HG03457 (cell line): ENCODE measurements around the gene CHGA.

Experiments
- ATAC-seq: cut with Tn5 transposase; IDR thresholded peaks from one replicate; pipeline ENCODE4 v1.9.1; 2021; ENCODE audit warnings: moderate number of reproducible peaks; ENCODE audit not compliant: unreplicated experiment

The CHGA gene, protein sequence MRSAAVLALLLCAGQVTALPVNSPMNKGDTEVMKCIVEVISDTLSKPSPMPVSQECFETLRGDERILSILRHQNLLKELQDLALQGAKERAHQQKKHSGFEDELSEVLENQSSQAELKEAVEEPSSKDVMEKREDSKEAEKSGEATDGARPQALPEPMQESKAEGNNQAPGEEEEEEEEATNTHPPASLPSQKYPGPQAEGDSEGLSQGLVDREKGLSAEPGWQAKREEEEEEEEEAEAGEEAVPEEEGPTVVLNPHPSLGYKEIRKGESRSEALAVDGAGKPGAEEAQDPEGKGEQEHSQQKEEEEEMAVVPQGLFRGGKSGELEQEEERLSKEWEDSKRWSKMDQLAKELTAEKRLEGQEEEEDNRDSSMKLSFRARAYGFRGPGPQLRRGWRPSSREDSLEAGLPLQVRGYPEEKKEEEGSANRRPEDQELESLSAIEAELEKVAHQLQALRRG

DNA sequence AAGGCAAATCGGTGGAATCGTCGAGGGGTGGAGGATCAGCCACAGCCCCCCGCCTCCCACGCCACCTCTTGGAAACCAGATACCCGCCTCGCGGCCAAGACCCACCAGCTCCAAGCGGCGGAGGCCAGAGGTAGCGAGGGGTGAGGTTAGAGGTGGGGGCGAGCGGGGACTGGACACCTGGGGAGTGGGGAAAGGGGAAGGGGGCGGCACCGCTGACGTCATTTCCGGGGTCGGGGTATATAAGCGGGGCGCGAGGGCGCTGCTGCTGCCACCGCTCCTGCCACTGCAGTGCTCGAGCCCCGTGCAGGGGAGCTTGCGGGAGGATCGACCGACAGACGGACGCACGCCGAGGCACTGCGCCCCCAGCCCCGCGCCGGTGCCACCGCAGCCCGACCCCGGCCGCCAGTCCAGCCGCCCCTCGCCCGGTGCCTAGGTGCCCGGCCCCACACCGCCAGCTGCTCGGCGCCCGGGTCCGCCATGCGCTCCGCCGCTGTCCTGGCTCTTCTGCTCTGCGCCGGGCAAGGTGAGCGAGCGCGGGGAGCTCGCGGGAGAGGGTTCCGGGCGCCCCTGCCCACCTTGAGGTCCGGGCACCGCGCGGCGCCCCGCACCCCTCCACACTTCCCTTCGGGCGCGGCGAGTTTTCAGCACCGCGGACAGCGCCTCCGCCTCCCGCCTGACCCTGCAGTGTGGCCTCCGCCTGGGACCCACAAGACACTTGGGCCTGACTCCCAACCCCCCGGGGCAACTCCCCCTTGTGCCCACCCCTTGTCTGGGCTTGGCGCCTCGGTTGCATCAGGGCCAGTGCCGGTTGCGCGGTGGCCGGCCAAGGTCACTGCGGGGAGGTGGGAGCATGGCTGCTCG is at the start of gene CHGA:
TSS of gene CHGA (plus strand) at position 268 of the 861 bp plus-strand sequence. CDS start at position 478, 210 bp downstream.
- ATAC-seq, result no peak

DNA sequence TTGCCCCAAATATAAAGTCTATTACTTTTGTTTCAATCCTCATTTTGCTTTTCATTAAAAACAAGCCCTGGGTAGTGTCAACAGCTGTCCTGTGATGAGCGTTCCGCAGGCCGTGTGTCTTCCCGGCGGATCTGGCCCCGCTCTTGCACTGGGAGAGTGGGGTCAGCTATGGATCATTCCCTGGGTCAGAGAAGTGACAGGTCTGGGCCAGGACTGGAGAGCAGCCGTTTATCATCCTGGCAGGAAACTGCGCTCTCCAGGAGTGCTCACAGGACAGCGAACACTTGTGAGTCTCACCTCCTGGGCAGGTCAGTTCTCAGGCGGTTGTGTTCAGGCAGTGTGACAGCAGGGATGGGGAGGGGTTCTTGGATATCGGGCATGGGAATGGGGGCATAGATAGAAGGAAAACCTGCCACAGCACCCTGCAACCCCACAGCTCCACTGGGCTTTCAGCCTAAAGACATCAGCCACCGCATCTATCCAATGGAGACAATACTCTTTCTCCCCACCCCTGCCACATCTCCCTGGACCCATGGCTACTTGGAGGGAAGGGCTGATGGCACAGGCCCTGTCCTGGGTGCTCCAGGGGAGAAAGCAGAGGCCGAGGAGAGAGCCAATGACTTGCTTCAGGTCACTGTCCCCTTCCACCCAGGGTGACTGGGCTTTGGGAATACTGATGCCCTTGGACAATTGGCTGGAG is 47.8 kb upstream of the CHGA start:
- ATAC-seq, result no peak

DNA sequence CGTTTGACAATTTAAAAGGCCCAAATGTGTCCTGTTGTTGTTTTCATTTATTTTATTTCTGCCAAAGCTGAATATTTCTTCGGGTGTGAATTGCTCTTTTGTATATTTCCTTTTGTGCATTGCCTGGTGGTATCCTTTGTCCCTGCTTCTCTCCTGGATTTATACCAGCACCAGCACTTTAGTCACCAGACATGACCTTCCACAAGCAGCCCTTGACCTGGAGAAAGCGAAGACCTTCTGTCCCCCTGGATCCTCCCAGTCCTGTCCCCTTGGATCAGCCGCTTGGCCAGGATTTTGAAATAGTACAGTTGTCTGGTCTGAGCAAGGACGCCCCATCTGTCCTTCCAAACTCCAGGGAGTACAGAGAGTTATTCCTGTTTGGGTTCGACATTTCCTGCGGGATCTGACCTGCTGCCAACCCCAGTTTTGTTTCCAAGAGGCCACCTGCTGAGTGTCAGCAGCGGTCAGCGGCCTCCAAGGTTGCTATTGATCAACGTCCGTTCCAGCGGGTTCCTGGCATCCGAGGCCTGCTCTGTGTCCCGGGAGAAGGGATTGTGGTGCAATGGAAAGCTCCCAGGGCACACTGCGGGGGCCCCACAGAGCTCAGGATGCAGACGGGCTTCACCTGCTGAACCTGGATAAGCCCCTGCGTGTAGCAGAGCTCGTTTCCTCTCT is 45.1 kb upstream of the CHGA start:
- ATAC-seq, result no peak

DNA sequence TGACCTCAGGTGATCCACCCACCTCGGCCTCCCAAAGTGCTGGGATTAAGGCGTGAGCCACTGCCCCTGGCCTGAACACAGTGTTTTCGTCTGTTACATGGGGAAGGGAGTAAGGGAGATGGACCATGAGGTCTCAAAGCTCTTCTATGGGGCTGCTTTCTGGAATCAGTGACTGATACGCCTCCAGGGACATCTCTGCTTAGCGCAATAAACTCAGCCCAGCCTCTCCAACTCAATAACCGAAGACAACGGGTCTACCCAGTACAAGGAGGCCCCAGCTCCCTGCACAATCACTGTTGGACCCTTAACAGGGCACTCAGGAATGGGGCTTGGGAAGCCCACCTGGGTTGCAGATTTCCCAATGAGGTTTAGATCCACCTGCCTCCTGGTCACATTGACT is 42.6 kb upstream of the CHGA start:
- ATAC-seq, result no peak

DNA sequence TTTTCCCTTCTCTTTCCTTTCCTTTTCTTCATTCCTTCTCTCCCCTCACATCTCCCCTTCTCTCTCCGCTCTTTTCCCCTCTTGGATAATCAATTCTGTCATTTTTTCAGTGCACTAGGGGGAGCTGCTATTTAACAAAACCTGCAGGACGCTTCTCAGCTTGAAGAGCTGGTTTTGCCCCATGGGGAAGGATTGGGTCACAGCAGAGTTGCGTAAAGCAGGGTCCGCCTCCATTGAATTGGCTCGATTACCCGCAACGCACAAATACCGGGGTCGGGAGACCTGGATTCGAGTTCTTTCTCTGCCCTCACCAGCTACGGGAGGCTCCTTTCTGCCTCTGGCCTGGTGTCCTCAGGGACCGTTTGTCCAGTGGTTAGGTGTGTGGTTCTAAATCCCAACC is 42.1 kb upstream of the CHGA start:
- no peak for ATAC-seq

DNA sequence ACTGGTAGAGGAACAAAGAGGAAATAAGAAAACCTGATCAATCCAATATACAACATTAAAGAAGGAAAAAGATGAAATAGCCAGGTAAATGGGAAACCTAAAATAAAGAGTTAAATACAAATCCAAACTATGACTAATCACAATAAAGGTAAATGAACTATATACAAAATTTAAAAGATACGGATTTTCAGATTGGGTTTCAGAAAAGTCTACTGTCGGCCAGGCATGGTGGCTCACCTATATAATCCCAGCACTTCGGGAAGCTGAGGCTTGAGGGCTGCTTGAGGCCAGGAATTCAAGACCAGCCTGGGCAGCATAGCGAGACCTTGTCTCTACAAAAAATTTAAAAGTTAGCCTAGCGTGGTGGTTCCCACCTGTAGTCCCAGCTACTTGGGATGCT is 39.9 kb upstream of the CHGA start:
- no peak for ATAC-seq

DNA sequence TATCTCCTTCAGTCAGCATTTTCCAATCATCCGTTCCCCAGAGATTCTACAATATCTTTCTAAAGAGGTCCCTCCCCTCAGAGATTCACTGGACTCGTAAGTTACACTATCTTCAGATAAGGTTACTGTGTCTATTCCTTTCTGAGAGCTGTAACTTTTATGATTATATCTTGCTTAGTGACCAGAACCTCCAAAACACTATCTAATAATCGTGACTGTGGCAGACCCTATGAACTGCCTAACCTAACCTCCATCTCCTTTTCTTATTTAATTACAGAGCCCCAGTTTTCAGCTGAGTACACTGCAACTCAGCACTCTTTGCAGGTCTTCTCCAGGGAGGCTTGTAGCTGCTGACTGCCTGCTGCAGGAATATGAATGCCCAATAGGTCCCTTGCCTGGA is 38.5 kb upstream of the CHGA start:
- no peak for ATAC-seq

DNA sequence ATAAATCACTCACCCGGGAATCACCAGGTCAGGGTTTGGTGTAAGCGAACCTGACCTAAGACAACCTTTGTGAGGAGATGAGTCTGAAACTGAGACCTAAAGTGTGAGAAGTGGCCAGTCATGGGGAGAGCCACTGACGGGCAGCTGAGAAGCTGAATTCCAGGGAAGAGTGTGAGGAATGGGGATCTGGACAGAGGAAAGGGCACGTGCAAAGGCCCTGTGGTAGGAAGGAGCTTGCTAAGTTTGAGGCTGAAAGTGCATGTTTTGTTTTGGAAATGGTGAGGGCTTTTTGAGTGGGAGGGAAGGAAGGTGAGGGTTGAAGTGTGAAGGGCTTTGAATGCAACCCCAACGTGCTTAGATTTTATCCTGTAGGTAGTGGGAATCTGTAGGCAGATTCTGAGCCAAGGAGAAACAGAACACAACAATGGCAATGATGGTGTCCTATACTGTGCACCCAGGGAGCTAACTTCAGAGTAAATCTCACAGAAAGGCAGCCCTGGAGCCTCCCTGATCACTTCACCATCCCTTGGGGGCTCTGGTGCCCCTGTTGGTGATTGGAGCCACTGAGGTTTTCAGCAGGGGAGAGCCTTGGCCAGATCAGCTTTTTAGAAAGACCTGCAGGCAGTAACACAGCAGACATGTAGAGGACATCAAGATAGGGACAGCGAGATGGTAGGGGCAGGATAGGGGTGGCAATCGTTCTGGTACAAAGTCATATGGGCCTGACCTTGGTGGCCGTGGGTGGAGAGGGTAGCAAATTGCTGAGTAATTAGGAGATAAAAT is 37.5 kb upstream of the CHGA start:
- no peak for ATAC-seq

DNA sequence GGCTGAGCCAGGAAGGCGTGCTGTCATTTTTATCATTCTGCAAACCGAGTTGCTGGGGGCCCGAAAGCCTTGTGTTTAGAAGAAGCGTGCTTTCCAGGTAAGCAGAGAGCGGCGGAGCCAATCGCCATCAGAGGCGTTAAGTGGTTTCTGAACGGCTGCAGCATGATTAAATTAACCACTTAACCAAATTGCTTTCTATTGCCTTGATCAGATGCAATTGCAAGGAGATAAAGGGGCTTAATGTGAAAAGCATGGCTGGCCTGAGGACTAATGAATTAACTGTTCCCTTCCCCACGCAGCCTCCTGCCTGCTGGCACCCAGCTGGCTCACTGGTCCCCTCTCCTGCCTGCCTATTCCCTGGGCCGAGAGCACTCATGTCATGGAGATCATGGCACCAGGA is 36.6 kb upstream of the CHGA start:
- ATAC-seq, result no peak

DNA sequence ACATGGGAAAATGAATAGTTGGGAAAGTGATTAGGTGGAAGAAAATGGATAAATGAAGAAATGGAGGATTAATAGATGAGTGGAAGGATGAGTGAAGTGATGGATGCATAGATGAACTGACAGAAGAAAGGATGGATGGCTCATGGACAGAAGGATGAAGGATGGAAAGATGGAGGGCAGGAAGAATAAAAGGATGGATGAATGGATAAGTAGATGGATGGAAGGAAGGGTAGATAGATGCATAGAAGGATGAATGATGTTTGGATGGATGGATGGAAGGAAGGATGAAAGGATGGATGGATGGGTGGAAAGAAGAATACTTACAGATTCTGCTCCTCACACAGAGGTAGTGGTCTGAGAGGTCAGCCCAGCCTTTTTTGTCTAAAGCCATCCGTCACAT is 35.8 kb upstream of the CHGA start:
- no peak for ATAC-seq

DNA sequence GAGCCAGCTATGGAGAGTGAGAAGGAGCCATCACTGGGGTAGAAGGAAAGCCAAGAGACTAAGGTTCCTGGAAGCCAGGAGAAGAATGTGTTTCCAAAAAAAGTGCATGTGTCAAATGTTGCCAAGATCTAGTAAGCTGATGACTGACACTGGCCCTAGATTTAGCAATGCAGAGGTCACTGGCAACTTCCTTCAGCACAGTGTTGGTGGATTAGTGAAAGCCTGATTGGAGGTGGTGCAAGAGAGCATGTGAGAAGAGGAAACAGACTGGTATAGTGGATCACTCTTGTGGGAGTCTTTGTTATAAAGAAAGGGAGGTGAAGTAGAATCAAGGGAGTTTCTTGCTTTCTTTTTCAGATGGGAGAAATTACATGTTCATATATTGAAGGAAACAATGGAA is 34.1 kb upstream of the CHGA start:
- no peak for ATAC-seq

DNA sequence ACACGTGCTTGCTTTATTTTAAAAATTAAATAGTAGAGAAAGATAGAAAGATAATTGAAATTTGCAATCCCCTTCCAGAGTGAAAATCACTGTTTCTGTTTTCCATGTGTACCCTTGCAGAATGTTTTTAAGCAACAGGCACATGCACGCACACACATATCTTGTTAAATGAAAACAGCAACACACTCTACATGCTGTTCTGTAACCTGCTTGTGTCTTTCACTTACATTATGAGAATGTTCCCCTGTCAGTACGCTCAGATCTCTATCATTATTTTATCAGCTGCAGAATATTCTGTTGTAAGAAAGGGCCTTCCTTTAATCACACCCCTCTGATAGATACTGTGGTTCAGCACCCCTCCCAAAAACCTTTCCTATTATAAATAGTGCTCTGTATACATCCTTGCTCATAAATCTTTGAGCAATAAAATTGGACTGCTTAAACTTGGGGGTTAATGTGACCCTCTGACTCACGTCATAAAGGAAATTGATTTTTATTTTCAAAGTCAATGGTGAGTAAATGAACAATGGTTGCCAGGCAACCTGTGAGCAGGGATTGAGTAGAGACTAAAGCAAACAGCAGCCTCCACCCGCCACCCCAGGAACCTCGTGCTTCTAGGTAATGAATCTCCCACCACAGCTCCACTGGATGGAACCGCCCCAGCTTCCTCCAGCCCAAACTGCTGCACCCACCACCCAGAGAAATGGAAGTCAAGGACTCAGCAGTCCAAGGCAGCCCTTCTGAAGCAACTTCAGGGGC is 31.9 kb upstream of the CHGA start:
- ATAC-seq, result no peak

DNA sequence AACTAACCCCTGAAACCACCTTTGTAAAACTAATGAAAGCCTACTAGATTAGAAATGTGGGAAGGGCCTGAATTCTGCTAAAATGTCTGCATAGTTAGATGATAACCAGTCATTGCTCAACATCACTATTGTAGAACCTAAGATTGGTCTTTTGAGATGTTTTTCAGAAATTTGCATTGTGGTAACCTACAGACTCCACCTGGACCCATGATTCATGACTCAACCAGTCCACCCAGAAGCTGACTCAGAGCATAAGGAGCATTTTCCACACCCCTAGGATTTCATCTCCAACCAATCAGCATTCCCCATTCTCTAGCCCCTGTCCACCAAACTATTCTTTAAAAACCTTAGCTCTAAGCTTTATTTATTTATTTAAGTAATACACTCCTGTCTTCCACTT is 30.4 kb upstream of the CHGA start:
- ATAC-seq, result no peak

DNA sequence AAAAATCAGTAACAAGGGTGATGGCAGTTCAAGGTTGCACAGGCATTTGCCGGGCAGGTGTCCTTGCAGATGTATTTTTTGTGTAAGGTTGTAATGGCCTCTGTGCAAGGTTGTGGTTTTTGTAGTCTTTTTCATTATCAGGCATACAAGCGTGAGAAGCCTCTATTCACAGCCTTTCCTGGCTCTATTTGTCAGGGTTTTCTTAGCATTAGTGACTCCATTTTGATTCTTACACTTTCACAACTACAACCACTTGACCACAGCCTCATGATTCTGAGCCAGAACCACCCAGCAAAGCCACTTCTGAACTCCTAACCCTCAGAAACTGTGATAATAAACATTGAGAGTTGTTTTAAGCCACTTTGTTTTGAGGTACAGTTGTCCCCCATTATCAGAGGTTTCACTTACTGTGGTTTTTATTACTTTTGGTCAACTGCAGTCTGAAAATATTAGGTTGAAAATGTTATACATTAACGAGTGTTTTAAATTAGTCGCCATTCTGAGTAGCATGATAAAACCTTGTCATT is 27.5 kb upstream of the CHGA start:
- no peak for ATAC-seq

DNA sequence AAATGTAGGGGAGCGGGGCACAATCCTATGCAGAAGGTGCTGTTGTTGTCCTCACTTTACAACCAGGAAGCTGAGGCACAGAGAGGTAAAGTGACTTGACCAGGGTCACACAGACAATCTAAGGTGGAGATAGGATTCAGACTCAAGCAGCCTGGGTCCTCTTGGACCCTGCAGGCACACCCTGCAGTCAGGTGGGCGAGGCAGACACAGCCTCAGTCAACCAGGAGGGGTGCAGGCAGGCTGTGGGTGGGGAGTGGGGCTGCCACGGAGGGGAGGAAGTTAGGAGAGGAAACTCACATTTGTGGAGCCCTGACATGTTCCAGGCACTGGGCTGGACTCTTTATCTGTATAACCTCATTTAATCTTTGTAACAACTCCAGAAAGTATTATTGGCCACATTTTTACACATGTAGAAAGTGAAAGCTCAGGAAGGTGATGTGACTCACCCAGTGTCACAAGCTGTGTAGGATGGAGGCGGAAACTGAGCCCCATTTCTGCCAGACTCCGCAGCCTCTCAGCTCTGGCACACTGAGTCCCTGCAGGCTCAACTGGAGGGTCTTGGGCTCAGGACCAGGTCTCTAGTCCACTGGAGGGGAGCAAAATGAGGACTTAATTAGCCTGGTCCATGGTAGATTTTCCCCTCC is 24.9 kb upstream of the CHGA start:
- no peak for ATAC-seq

DNA sequence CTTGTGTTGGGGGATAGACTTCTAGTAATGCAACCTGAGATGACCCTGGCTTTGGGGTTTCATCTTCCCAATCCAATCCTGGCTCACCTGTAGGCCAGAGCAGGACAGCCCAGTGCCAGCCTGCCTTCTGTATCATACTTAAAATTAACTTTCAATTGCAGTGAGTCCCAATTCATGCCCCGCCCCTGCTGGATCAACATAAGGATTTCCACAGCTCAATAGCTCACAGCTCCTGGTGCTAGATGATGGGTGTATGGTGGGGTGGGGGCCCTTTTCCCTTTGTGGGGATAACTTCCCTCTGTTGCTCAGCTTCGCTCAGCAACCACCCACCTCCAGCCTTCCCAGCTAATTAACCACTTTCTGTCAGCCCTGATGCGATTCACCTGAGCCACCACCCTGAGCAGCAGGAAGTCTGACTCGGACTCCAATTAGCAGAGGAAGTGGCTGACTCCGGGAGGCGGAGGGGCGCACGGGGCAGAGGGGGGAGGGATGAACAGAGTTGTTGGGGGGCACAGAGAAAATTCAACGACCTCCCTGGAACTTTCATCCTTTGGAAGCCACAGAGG is 24.3 kb upstream of the CHGA start:
- no peak for ATAC-seq

DNA sequence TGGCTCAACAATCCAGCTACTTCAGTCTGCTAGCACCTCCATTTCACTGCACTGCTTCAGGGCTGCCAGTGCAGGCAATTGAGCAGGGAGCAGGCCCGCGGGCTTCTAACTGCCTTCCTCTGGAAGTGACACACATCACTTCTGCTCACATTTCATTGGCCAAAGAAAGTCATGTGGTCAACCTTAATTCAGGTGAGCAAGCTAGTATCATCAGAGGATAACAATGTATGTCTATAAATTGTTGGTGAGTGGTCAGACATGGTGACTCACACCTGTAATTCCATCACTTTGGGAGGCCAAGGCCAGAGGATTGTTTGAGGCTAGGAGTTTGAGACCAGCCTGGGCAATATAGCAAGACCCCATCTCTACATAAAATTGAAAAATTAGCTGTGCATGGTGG is 22.3 kb upstream of the CHGA start:
- no peak for ATAC-seq

DNA sequence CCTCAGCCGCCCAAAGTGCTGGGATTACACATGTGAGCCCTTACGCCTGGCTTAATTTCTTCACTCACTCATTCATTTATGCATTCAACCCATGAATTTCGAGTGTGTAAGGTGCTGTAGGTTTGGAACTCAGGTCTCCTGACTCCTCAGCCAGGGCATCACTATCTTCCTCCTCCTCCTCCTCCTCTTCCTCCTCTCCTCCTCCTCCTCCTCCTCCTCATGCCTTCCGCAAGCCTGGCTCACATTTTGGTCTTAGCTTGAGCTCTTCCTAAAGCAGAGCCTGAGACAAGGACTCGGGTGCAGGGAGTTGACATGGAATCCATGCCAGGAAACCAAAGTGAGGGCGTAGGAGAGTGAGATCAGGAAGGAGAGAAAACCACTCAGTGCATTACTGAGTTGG is 20.8 kb upstream of the CHGA start:
- no peak for ATAC-seq
